SH-SY5Y (cell line): ENCODE results near the gene FOXP1.

Source experiments
- GATA2 ChIP-seq: IDR thresholded peaks from 2 replicates; pipeline ENCODE4 v1.6.1; 2011; ENCODE audit warnings: mild to moderate bottlenecking, low read depth, low read length
- GATA3 ChIP-seq: IDR thresholded peaks from 2 replicates; pipeline ENCODE4 v1.6.1; 2011; ENCODE audit warnings: low read depth, mild to moderate bottlenecking, low read length, moderate library complexity

DNA sequence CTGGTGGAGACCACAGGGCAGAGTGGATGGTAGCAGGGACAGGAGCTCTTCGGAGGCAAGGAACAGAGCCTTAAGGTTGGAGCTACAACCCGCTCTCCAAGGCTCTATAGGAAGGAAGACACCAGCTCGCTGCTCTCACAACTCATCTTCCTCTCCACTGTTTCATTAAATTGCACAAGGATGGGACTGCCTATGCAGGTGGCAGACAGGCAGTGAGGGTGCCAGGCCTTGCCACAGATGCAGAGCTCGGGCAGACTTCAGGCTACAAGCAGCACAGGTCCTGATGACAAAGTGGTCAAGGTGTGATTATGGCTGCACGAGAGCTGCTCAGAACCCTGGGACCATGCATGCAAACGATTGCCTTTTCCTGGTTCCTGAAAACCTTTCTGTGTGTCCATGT is 144.6 kb downstream of the FOXP1 start:
- TF ChIP-seq GATA2 = no peak
- TF ChIP-seq GATA3 = no peak
